Measurements from ENCODE around the gene MACROH2A2.

DNA sequence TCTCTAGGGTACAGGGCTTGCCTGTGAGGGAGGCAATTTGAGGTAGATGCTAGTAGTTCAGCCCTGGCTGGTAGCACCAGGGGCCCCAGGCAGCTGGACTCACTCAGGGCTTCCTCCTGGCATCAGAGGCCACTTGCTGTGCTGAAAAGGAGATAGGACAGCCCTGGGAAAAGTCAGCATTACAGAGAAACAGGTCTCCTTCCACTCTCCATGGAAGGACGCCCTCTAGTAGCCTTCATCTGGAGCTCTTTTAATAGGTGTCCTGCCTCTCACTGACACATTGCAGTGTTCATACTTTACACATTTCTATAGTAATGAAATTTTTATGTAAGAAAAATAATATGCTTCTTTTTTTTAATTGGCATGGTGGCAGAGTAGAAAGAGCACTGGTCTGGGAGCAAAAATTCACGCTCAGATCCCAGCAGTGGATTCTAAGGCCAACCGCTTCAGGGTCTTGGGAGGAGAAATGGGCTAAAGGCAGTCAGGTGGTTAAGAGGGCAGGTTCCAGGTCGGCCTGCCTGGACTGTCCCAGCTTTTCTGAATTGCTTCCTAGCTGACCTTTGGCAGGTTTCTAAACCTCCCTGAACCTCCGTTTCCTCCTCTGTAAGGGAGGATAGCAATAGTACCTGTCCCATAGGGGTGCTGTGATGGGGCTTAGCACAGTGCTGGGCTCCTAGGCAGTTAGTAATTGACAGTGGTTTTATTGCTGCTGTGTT is 44.2 kb downstream of the MACROH2A2 start:
- TF ChIP-seq, protein P1, sequence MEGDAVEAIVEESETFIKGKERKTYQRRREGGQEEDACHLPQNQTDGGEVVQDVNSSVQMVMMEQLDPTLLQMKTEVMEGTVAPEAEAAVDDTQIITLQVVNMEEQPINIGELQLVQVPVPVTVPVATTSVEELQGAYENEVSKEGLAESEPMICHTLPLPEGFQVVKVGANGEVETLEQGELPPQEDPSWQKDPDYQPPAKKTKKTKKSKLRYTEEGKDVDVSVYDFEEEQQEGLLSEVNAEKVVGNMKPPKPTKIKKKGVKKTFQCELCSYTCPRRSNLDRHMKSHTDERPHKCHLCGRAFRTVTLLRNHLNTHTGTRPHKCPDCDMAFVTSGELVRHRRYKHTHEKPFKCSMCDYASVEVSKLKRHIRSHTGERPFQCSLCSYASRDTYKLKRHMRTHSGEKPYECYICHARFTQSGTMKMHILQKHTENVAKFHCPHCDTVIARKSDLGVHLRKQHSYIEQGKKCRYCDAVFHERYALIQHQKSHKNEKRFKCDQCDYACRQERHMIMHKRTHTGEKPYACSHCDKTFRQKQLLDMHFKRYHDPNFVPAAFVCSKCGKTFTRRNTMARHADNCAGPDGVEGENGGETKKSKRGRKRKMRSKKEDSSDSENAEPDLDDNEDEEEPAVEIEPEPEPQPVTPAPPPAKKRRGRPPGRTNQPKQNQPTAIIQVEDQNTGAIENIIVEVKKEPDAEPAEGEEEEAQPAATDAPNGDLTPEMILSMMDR (IDR thresholded peaks at IDR 0.05; ENCODE audit: low read depth, low read length) = no peak
- TF ChIP-seq EZH2phosphoT487 (IDR thresholded peaks at IDR 0.05; ENCODE audit: low read depth) = no peak

All from OCI-LY3 (cell line).